HL-60/S4 treated with retinoic acid at 250 ng/mL for 4 days and 3 days (cell line): ENCODE results near the gene ADRA2C.

ENCODE experiments used
- in situ Hi-C: fragments of 300-500 bp; cut with MboI; formaldehyde crosslinking; loops from 2 replicates; pipeline ENCODE4 v1.7.0; 2022; ENCODE audit warnings: low sequenced_read_pairs

ADRA2C gene

GRCh38 chr4:3766036-3766784 is at the start of gene ADRA2C:
Gene ADRA2C (plus strand): TSS chr4:3766385. CDS start chr4:3766607, 222 bp downstream.
- in situ Hi-C loops, result no loop called here

- in situ Hi-C loops, result no loop called here
Measured at GRCh38 chr4:3716631-3717235, 49.5 kb upstream of the ADRA2C start.

- in situ Hi-C loops, result no loop called here
Measured at GRCh38 chr4:3717241-3717640, 48.9 kb upstream of the ADRA2C start.

GRCh38 chr4:3718462-3718861 is 47.7 kb upstream of the ADRA2C start:
- in situ Hi-C loops, result no loop called here

- in situ Hi-C loops, result no loop called here
Measured at GRCh38 chr4:3719191-3719590, 47.0 kb upstream of the ADRA2C start.

GRCh38 chr4:3719836-3720235 is 46.3 kb upstream of the ADRA2C start:
- in situ Hi-C loops, result no loop called here

- in situ Hi-C loops, result no loop called here
Measured at GRCh38 chr4:3720466-3720865, 45.7 kb upstream of the ADRA2C start.

GRCh38 chr4:3721186-3721585 is 45.0 kb upstream of the ADRA2C start:
- in situ Hi-C loops, result no loop called here

- in situ Hi-C loops, result no loop called here
Measured at GRCh38 chr4:3721627-3722026, 44.6 kb upstream of the ADRA2C start.

- in situ Hi-C loops, result no loop called here
Measured at GRCh38 chr4:3722446-3723231, 43.5 kb upstream of the ADRA2C start.

GRCh38 chr4:3723232-3723642 is 42.9 kb upstream of the ADRA2C start:
- in situ Hi-C loops, result no loop called here

- in situ Hi-C loops, result no loop called here
Measured at GRCh38 chr4:3724319-3725231, 41.6 kb upstream of the ADRA2C start.

GRCh38 chr4:3725936-3726870 is 40.0 kb upstream of the ADRA2C start:
- in situ Hi-C loops, result no loop called here

- in situ Hi-C loops, result no loop called here
Measured at GRCh38 chr4:3727847-3728469, 38.2 kb upstream of the ADRA2C start.

GRCh38 chr4:3729188-3729881 is 36.9 kb upstream of the ADRA2C start:
- in situ Hi-C loops, result no loop called here

GRCh38 chr4:3729882-3730226 is 36.3 kb upstream of the ADRA2C start:
- in situ Hi-C loops, result no loop called here

- in situ Hi-C loops, result no loop called here
Measured at GRCh38 chr4:3730422-3731190, 35.6 kb upstream of the ADRA2C start.
